Gastroesophageal sphincter (tissue), 3 donors: Measurements from ENCODE around the gene TMEM181.

ENCODE experiments used
- CTCF ChIP-seq, 4 experiments: fragments of 200-600 bp in 2 of 4; fragments of 450-650 bp in 2 of 4; sonication (generic) in 1 of 4; IDR thresholded peaks; one replicate each; pipeline ENCODE4 v1.5.1; 2017 to 2019; ENCODE audit warnings: antibody characterized with exemption in 4 of 4, mild to moderate bottlenecking in 2 of 4, moderate library complexity in 2 of 4
- EP300 ChIP-seq: sonication (generic); formaldehyde crosslinking; IDR thresholded peaks from one replicate; pipeline ENCODE4 v1.6.1; 2017; ENCODE audit warnings: antibody characterized with exemption, mild to moderate bottlenecking
- POLR2A ChIP-seq, 2 donors: fragments of 450-650 bp; IDR thresholded peaks; one replicate each; pipeline ENCODE4 v1.6.1; 2017; ENCODE audit warnings: antibody characterized with exemption in 2 of 2, mild to moderate bottlenecking in 2 of 2, moderate library complexity in 1 of 2
- POLR2AphosphoS5 ChIP-seq: sonication (generic); formaldehyde crosslinking; IDR thresholded peaks from one replicate; pipeline ENCODE4 v1.6.1; 2017; ENCODE audit warnings: antibody characterized with exemption

GRCh38 chr6:158611039-158611438 lies 51.1 kb downstream of the TMEM181 start:
- TF ChIP-seq POLR2AphosphoS5, result no peak
- TF ChIP-seq POLR2A (IDR thresholded peaks at IDR 0.05), result no peak
- no peak for TF ChIP-seq CTCF (IDR thresholded peaks at IDR 0.05)
- TF ChIP-seq EP300, result no peak
